HG03565 (cell line): Measurements from ENCODE around the gene B3GNT7.
A peak's percentile ranks its signal among the peaks of the same experiment; 100 is the strongest.
"Not testable (repeated sequence)": the region's sequence is repeated elsewhere in the genome, so short reads cannot be mapped to it uniquely, and the experiment has no call there.

Experiments
- ATAC-seq: cut with Tn5 transposase; IDR thresholded peaks from one replicate; pipeline ENCODE4 v1.9.1; 2021; ENCODE audit warnings: mild to moderate bottlenecking, moderate library complexity; ENCODE audit not compliant: unreplicated experiment

B3GNT7 gene

GRCh38 chr2:231399853-231400680, 4.6 kb downstream of the B3GNT7 start:
- ATAC-seq: no peak

GRCh38 chr2:231400681-231401080, 5.2 kb downstream of the B3GNT7 start:
- not testable (repeated sequence) for ATAC-seq

- not testable (repeated sequence) for ATAC-seq
Observed at GRCh38 chr2:231401101-231401500, 5.6 kb downstream of the B3GNT7 start.

GRCh38 chr2:231403421-231404182, 8.1 kb downstream of the B3GNT7 start:
- not testable (repeated sequence) for ATAC-seq

GRCh38 chr2:231404183-231404578, 8.7 kb downstream of the B3GNT7 start:
- not testable (repeated sequence) for ATAC-seq

- not testable (repeated sequence) for ATAC-seq
Observed at GRCh38 chr2:231405601-231406367, 10.3 kb downstream of the B3GNT7 start.

- not testable (repeated sequence) for ATAC-seq
Observed at GRCh38 chr2:231407686-231408085, 12.2 kb downstream of the B3GNT7 start.

GRCh38 chr2:231408304-231408703, 12.8 kb downstream of the B3GNT7 start:
- not testable (repeated sequence) for ATAC-seq

- no peak for ATAC-seq
Observed at GRCh38 chr2:231409776-231410175, 14.3 kb downstream of the B3GNT7 start.

- no peak for ATAC-seq
Observed at GRCh38 chr2:231410293-231411004, 14.9 kb downstream of the B3GNT7 start.

- ATAC-seq: no peak
Observed at GRCh38 chr2:231411237-231411636, 15.7 kb downstream of the B3GNT7 start.

GRCh38 chr2:231411831-231412617, 16.5 kb downstream of the B3GNT7 start:
- ATAC-seq: peak; percentile 86

- no peak for ATAC-seq
Observed at GRCh38 chr2:231412618-231412963, 17.1 kb downstream of the B3GNT7 start.

GRCh38 chr2:231413456-231413855, 17.9 kb downstream of the B3GNT7 start:
- ATAC-seq: no peak

GRCh38 chr2:231413921-231414476, 18.5 kb downstream of the B3GNT7 start:
- no peak for ATAC-seq

- ATAC-seq: no peak
Observed at GRCh38 chr2:231415029-231415428, 19.5 kb downstream of the B3GNT7 start.

GRCh38 chr2:231418820-231419640, 23.5 kb downstream of the B3GNT7 start:
- ATAC-seq: no peak

- ATAC-seq: no peak
Observed at GRCh38 chr2:231421051-231421580, 25.6 kb downstream of the B3GNT7 start.
